ENCODE data around the gene TMPRSS13.

- TF ChIP-seq SIN3A (IDR thresholded peaks at IDR 0.05; ENCODE audit: borderline replicate concordance, insufficient read depth, low read length): no peak
- no peak for TF ChIP-seq POLR2AphosphoS5 (IDR thresholded peaks at IDR 0.05; ENCODE audit: low read depth, low read length)
- no peak for TF ChIP-seq TAF1 (IDR thresholded peaks at IDR 0.05; ENCODE audit: borderline replicate concordance, insufficient read depth, low read length)
- TF ChIP-seq REST (IDR thresholded peaks at IDR 0.05; ENCODE audit: insufficient read depth in 1 of 2, low read depth in 2 of 2, low read length in 2 of 2): no peak
Measured at GRCh38 chr11:117868815-117869561, 60.2 kb downstream of the TMPRSS13 start.

Data from PFSK-1 (cell line).